ENCODE data around the gene SEC14L5.
"Not testable (repeated sequence)": the region's sequence is repeated elsewhere in the genome, so short reads cannot be mapped to it uniquely, and the experiment has no call there.

SEC14L5 gene

DNA sequence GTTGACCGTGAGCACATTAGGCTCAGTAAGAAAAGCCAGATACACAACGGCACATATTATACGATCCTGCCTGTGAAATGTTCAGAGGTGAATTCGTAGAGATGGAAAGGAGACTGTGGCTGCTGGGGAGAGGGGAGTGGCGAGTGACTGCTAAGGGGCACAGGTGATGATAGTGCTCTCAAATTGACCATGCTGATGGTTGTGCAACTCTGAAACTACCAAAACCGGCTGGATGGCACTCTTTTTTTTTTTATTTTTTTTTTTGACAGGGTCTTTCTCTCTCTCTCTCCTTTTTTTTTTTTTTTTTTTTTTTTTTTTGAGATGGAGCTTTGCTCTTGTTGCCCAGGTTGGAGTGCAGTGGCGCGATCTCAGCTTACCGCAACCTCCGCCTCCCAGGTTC is 8.1 kb upstream of the SEC14L5 start:
- no peak for DNase-seq (ENCODE audit: low read depth in 2 of 2)

GRCh38 chr16:4951583-4951982 is 6.5 kb upstream of the SEC14L5 start:
- not testable (repeated sequence) for DNase-seq (ENCODE audit: low read depth in 2 of 2)

DNA sequence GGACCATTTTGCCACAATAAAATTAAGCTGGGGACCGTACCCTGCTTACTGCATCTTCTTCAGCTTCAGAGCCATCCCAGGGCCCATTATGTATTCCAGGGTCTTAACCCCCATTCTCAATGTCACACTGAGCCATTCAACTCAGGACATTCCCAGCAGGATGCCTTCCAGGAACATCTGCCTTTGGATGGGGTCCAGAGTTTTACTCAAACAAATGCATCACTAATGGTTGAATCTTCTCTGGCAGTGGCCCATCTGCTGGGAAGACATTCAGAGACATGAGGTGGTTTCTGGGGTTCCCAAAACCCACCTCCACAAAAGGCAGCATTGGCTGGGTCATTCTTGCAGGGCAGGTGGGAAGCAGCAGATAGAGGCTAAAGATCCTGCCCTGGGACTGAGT is 3.4 kb upstream of the SEC14L5 start:
- DNase-seq (ENCODE audit: low read depth in 2 of 2) = no peak

GRCh38 chr16:4957420-4957719 is 760 bp upstream of the SEC14L5 start:
- DNase-seq (ENCODE audit: low read depth in 2 of 2) = no peak

GRCh38 chr16:4958510-4959438 is 644 bp downstream of the SEC14L5 start:
- DNase-seq (ENCODE audit: low read depth in 2 of 2) = no peak

- no peak for DNase-seq (ENCODE audit: low read depth in 2 of 2)
Observed at GRCh38 chr16:4960579-4960978, 2.4 kb downstream of the SEC14L5 start.

- DNase-seq (ENCODE audit: low read depth in 2 of 2) = no peak
Observed at GRCh38 chr16:4962716-4963115, 4.6 kb downstream of the SEC14L5 start.

DNA sequence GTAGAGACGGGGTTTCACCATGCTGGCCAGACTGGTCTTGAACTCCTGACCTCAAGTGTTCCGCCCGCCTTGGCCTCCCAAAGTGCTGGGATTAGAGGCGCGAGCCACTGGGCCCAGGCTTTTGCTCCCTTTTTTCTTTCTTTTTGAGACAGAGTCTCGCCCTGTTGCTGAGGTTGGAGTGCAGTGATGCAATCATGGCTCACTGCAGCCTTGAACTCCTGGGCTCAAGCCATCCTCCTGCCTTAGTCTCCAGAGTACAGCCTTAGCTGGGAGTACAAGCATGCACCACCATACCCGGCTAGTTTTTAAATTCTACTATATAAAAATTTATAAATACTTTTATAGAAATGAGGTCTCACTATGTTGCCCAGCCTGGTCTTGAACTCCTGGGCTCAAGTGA is 5.4 kb downstream of the SEC14L5 start:
- DNase-seq (ENCODE audit: low read depth in 2 of 2) = not testable (repeated sequence)

GRCh38 chr16:4966736-4967453 is 8.8 kb downstream of the SEC14L5 start:
- no peak for DNase-seq (ENCODE audit: low read depth in 2 of 2)

- DNase-seq (ENCODE audit: low read depth in 2 of 2) = not testable (repeated sequence)
Observed at GRCh38 chr16:4968278-4968677, 10.1 kb downstream of the SEC14L5 start.

GRCh38 chr16:4968879-4969483 is 10.9 kb downstream of the SEC14L5 start:
- DNase-seq (ENCODE audit: low read depth in 2 of 2) = no peak

DNA sequence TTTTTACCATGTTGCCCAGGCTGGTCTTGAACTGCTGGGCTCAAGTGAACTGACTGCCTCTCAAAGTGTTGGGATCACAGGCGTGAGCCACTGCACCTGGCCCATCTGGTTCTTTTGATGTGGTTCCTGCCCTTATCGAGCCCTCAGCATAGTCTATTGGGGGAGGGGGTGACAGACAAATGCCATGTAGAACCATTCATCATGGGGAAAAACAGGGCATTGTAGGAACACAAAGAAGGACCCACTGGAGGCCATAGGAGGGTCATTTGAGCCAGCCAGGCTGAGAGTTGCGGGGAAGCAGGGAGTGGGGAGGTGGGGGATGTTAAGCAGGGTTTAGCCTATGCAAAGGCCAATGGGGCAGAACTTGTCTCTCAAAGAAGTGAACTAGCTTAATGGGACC is 11.9 kb downstream of the SEC14L5 start:
- no peak for DNase-seq (ENCODE audit: low read depth in 2 of 2)

DNA sequence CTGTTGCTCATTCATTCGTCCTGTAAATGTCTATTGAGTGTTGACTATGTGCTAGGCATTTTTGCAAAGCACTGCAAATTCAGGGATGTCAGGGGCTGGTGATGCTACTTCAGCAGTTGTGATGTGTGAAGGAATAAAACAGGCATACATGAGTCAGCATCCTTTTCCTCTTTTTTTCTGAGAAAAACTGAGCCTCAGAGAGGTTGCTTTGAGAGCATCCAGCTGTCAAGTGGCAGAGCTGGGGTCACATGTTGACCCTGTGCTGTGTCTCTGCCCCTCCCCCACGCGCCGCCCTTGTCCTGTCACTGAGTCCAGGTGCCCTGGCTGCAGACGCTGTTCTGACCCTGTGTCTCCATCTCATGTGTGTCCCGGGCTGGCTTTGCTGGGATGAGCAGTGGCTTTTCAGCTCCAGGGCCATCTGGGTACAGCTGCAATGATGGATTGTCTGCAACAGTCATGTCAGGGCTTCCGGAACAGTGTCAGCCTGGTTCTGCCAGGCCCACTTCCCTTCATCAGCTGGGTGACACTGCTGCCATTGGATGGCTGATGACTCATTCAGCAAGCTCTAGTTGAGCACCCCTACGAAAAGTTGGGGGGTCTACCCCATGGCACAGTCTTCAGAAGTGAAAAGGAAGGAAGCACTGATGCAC is 14.9 kb downstream of the SEC14L5 start:
- no peak for DNase-seq (ENCODE audit: low read depth in 2 of 2)

DNA sequence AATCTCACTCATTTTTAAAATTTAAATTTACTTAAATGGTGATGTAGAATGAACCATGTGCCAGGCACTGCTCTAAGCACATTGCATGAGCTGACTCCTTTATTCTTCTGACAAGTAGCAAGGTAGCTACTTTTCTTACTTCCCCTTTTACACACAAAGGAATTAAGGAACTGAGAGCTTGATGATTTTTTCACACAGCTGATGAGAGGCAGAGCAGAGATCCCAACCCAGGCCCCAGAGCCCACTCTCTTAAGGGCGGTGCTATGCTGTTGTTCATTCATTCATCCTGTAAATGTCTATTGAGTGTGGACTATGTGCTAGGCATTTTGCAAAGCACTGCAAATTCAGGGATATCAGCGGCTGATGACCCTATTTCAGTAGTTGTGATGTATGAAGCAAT is 17.9 kb downstream of the SEC14L5 start:
- no peak for DNase-seq (ENCODE audit: low read depth in 2 of 2)

GRCh38 chr16:4976611-4977145 is 18.5 kb downstream of the SEC14L5 start:
- no peak for DNase-seq (ENCODE audit: low read depth in 2 of 2)

DNA sequence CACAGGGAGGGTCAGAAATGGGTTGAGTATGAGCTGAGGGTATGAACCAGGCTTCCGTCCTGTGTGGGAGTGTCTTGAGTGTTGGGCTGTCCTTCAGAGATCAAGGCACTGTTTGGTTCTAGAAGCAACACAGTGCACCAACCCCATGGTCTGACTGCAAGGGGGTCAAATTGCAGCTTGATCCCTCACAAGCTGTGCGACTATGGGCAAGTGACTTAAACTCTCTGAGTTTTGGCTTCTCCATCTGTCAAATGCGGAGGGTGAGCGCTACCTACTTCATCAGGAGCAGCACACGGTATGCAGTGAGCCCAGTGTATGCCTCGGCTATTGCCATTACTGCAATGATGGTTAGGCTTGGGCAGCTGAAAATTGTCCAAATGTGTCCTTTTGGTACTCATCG is 21.0 kb downstream of the SEC14L5 start:
- no peak for DNase-seq (ENCODE audit: low read depth in 2 of 2)

DNA sequence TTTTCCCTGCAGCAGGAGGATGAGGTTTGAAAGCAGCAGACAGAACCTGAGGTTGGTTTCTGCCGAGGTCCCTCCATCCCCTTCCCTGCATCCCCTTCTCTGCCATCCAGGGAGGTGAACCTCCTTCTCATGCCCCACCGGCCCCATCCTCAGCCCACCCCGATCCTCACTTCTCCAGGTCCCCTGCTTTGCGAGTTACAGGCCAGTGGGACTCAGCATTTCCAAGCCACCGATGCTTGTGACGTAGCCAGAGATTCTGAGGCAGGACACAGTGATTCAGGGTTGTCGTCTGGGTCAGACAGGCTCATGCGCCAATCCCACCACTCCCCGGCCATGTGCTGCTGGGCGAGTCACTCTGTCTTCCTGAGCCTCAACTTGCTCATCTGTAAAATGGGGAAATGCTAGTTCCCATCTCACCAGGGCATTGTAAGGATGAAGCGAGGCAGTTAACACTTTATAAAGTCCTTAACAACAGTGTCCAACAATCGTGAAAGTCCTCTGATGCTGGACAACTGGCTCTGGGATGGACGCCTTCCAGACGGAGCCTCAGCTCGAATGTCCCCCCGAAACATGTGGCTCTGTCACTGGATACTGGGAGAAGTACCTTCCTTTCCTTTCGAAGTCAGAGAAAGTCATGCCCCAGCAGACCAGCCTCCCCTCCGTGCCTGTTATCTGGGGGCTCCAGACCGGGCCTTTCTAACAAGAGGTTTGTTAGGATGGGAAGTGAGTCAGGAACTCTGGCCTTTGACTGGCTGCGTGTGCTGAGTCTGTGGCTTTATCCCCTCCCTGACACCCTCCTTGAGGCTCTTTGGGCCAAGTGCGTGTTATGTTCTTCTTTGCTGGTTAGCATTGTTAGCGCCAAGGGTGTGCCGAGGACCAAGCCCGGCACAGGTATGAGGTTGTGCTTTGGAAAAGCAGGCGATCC is 21.9 kb downstream of the SEC14L5 start:
- DNase-seq (ENCODE audit: low read depth in 2 of 2) = no peak

- no peak for DNase-seq (ENCODE audit: low read depth in 2 of 2)
Observed at GRCh38 chr16:4980691-4981090, 22.6 kb downstream of the SEC14L5 start.

- no peak for DNase-seq (ENCODE audit: low read depth in 2 of 2)
Observed at GRCh38 chr16:4981473-4981872, 23.3 kb downstream of the SEC14L5 start.

DNA sequence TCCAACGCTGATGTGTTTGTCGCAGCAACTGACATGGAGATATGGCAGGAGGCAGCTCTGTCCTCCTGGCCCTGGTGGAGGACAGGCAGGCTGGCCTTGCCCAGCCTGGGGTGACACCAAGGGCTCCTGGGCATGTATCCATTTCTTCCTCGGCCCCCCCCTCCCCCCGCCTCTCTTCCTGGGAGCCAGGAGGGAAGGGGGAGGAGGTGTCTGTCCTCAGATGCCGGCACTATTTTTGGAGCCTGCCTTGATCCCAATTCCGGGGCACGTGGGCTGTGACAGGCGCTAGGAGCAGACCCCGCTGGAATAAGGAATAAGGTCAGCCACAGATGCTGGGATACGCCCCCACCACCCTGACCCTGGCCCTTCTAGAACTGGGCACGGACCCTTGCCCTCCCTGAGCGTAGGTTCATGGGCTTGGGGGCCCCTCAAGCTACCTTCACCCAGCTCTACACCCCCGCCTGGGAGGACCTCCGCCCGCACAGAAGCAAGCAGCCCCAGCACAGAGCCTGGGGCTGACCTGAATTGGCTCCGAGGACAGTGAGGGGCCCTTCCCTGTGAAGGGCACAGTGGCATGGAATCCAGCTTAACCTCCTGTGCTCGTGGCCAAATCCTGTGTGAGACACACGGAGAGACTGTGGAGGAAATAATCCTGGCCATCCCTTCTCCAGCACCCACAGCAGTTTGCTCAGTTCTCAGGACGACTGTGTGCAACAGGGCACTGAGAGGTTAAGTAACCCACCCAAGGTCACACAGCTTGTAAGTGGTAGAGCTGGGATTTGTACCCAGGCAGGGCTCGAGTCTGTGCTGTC is 24.1 kb downstream of the SEC14L5 start:
- no peak for DNase-seq (ENCODE audit: low read depth in 2 of 2)
